Choroid plexus epithelial cell (primary cell): ENCODE measurements around the gene KRTAP10-12.

ENCODE experiments used
- DNase-seq: peaks from one replicate; pipeline ENCODE4 v3.0.0-alpha.2; 2010; ENCODE audit warnings: low read depth
- H3K4me3 ChIP-seq: 2 replicates; pipeline ENCODE4 v1.5.1; 2011; ENCODE audit warnings: low read depth, mild to moderate bottlenecking, control low read depth, low read length, moderate library complexity
- TF ChIP-seq, protein P1 (sequence below): conservative IDR thresholded peaks from 2 replicates; pipeline ENCODE4 v1.5.1; 2011; ENCODE audit warnings: low read depth, mild to moderate bottlenecking, control low read depth, inconsistent platforms, low read length, moderate library complexity

Gene KRTAP10-12

GRCh38 chr21:44716984-44717383 lies 20.0 kb downstream of the KRTAP10-12 start:
- DNase-seq = no peak
- TF ChIP-seq, protein P1, sequence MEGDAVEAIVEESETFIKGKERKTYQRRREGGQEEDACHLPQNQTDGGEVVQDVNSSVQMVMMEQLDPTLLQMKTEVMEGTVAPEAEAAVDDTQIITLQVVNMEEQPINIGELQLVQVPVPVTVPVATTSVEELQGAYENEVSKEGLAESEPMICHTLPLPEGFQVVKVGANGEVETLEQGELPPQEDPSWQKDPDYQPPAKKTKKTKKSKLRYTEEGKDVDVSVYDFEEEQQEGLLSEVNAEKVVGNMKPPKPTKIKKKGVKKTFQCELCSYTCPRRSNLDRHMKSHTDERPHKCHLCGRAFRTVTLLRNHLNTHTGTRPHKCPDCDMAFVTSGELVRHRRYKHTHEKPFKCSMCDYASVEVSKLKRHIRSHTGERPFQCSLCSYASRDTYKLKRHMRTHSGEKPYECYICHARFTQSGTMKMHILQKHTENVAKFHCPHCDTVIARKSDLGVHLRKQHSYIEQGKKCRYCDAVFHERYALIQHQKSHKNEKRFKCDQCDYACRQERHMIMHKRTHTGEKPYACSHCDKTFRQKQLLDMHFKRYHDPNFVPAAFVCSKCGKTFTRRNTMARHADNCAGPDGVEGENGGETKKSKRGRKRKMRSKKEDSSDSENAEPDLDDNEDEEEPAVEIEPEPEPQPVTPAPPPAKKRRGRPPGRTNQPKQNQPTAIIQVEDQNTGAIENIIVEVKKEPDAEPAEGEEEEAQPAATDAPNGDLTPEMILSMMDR = no peak
- no peak overlapping the region for H3K4me3 ChIP-seq

DNA sequence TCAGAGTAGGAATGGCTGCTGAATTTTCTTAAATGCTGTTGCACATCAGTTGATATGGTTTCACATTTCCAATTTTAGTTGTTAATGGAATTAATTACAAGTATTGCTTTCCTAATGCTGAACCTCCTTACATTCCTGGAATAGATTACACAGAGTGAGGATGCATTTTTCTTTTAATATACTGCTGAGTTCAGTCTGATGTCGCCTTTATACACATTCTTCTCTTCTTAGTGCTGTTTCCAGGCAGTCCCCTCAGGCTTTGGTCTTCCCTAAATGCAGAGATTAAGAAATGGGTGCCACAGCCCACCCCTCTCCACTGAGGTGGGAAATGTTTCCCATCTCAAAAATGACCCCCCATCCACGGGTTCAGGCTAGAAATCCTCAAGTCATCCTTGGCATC lies 21.1 kb downstream of the KRTAP10-12 start:
- no peak overlapping the region for H3K4me3 ChIP-seq
- TF ChIP-seq, protein P1 = no peak
- DNase-seq = no peak

DNA sequence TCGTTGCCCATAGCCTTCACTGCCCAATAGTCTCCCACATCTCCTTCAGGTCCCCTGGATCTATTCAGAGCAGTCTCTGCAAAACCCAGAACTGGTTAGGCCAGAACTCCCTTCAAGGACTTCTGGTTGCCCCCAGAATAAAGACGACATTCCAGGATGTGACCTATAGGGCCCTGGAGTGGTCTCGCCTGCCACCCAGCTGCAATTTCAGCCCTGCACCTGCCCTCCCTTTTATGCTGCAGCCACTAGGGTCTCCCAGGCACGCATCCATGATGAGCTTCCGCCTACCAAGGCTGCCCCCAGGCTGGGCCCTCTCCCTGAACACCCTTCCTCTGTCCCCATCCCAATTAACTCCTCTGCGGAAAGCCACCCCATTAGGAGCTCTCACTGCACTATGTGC lies 21.6 kb downstream of the KRTAP10-12 start:
- H3K4me3 ChIP-seq = no peak overlapping the region
- DNase-seq = no peak
- TF ChIP-seq, protein P1 = no peak

GRCh38 chr21:44720170-44720569 lies 23.2 kb downstream of the KRTAP10-12 start:
- H3K4me3 ChIP-seq = no peak overlapping the region
- TF ChIP-seq, protein P1 = no peak
- no peak for DNase-seq

DNA sequence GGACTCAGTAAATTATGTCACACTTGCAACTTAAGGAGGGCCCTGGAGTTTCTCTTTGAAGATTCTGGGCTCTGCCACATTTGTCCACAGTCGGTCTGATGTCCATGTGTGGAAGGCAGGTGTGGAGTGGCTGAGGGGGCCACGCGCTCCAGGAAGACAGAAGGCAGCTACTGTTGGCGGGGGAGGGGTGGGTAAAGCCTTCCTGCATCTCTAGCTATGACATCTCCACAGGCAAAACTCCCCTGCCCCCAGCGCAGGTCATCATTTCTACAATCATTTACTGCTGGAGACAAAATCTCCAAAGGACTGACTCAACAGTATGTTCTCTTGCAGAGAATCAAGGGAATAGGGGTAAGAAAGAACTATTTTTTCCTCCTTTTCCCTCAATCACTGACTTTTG lies 25.8 kb downstream of the KRTAP10-12 start:
- TF ChIP-seq, protein P1 = no peak
- no peak overlapping the region for H3K4me3 ChIP-seq
- DNase-seq = no peak

- no peak for DNase-seq
- H3K4me3 ChIP-seq = no peak overlapping the region
- TF ChIP-seq, protein P1 = no peak
Observed at GRCh38 chr21:44723177-44724131, 26.5 kb downstream of the KRTAP10-12 start.

DNA sequence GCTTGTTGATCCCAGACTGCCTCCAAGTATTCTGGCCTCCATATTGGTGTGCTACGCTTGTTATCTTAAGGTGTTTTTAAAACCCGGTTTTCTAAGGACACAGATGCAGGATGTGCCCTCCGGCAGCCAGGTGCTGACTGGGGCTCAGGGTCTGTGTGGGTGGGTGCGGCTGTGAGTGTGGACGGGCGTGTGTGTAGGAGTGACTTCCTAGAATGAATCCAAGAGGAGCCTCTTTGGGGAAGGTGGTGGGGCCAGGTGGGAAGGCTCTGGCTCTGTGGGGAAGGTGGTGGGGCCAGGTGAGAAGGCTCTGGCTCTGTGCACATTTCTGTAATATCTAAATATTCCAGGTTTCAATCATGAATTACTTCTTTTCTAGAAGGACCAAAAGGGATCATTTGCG lies 27.2 kb downstream of the KRTAP10-12 start:
- DNase-seq = no peak
- H3K4me3 ChIP-seq = no peak overlapping the region
- TF ChIP-seq, protein P1 = no peak
